Lower leg skin (tissue), 3 donors: ENCODE results near the gene SLC9A9.

Experiments used
- POLR2A ChIP-seq, 2 donors: fragments of 450-650 bp; IDR thresholded peaks; one replicate each; pipeline ENCODE4 v1.6.1; 2016 to 2017; ENCODE audit warnings: antibody characterized with exemption in 2 of 2, mild to moderate bottlenecking in 1 of 2, moderate library complexity in 1 of 2
- TF ChIP-seq, protein P1 (sequence below), 3 donors: fragments of 450-650 bp; IDR thresholded peaks; one replicate each; pipeline ENCODE4 v1.5.1; 2016; ENCODE audit warnings: antibody characterized with exemption in 3 of 3, mild to moderate bottlenecking in 3 of 3, moderate library complexity in 2 of 3

DNA sequence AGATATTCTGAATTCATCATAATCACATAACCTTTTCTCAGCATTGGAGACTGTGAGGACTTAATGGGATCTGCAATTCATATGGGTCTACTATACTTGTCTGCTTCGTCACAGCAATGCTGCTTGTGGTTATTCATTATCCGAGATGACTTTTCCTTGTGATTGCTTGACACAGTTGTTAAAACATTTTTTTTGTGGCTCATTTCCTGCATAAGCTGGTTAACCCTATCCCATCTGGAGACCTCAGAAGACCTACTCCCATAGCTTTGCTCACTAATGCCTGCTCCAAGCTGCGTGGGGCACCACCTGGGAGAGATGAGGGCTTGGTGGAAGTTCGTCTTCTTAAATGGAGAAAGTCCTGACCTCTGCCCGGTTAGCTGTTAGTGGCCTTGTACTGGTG lies 367.9 kb downstream of the SLC9A9 start:
- no peak for TF ChIP-seq POLR2A (IDR thresholded peaks at IDR 0.05)
- TF ChIP-seq, protein P1, sequence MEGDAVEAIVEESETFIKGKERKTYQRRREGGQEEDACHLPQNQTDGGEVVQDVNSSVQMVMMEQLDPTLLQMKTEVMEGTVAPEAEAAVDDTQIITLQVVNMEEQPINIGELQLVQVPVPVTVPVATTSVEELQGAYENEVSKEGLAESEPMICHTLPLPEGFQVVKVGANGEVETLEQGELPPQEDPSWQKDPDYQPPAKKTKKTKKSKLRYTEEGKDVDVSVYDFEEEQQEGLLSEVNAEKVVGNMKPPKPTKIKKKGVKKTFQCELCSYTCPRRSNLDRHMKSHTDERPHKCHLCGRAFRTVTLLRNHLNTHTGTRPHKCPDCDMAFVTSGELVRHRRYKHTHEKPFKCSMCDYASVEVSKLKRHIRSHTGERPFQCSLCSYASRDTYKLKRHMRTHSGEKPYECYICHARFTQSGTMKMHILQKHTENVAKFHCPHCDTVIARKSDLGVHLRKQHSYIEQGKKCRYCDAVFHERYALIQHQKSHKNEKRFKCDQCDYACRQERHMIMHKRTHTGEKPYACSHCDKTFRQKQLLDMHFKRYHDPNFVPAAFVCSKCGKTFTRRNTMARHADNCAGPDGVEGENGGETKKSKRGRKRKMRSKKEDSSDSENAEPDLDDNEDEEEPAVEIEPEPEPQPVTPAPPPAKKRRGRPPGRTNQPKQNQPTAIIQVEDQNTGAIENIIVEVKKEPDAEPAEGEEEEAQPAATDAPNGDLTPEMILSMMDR (IDR thresholded peaks at IDR 0.05), result no peak
